Prostate gland (tissue), 2 donors: Measurements from ENCODE around the gene PAPPA2.

Experiments used
- POLR2AphosphoS5 ChIP-seq: sonication (generic); formaldehyde crosslinking; IDR thresholded peaks from one replicate; pipeline ENCODE4 v1.6.1; 2017; ENCODE audit warnings: antibody characterized with exemption
- TF ChIP-seq, protein P1 (sequence below), 4 experiments: fragments of 200-600 bp in 2 of 4; fragments of 450-650 bp in 2 of 4; sonication (generic) in 2 of 4; IDR thresholded peaks; 1 replicate in 3 of 4; 2 replicates in 1 of 4; pipeline ENCODE4 v1.5.1; 2016 to 2019; ENCODE audit warnings: antibody characterized with exemption in 4 of 4, mild to moderate bottlenecking in 2 of 4, moderate library complexity in 2 of 4

DNA sequence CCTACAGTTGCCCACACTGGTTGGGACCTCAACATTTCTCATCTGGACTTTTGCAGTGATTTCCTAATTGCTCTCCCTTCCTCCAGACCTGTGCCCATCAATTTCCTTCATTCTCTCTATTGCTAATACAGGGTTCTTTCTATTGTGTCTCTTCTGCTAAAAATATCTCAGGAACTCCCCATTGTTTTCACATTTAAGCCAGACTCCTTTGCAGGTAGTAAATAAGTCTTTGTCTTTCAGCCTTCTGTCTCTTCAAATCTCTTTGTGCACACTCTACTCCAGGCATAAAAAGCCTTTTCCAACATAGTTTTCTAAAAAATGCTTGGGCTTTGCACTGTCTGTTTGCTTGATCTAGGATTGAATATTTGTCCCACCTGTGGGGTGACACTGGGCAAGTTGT, 340.6 kb downstream of the PAPPA2 start:
- TF ChIP-seq, protein P1, sequence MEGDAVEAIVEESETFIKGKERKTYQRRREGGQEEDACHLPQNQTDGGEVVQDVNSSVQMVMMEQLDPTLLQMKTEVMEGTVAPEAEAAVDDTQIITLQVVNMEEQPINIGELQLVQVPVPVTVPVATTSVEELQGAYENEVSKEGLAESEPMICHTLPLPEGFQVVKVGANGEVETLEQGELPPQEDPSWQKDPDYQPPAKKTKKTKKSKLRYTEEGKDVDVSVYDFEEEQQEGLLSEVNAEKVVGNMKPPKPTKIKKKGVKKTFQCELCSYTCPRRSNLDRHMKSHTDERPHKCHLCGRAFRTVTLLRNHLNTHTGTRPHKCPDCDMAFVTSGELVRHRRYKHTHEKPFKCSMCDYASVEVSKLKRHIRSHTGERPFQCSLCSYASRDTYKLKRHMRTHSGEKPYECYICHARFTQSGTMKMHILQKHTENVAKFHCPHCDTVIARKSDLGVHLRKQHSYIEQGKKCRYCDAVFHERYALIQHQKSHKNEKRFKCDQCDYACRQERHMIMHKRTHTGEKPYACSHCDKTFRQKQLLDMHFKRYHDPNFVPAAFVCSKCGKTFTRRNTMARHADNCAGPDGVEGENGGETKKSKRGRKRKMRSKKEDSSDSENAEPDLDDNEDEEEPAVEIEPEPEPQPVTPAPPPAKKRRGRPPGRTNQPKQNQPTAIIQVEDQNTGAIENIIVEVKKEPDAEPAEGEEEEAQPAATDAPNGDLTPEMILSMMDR (IDR thresholded peaks at IDR 0.05) = no peak
- no peak for TF ChIP-seq POLR2AphosphoS5
